PC-9 (cell line): ENCODE results near the gene ATL2. TPM values are rescaled to one million over a fixed set of nuclear protein-coding genes. Genes with fewer than 3 reads are reported as not detected.

ENCODE experiments used
- BruUV-seq: library from RNA; stranded (reverse); fragments of 400-500 nt; replicated peaks from 2 replicates; lab custom pipeline; 2021; lab: Mats Ljungman, UMichigan
- CTCF ChIA-PET: fragments of 300-600 bp; sonication (Branson Sonifier 250); formaldehyde crosslinking; loops from one replicate; lab custom pipeline; 2022; ENCODE audit warnings: antibody characterized with exemption; lab: Charles Lee
- POLR2A ChIA-PET: fragments of 300-600 bp; sonication (Branson Sonifier 250); formaldehyde crosslinking; loops from one replicate; lab custom pipeline; 2022; ENCODE audit warnings: antibody characterized with exemption; ENCODE audit not compliant: unreplicated experiment; lab: Charles Lee
- DNase-seq, 2 experiments: peaks; one replicate each; pipeline versions ENCODE4 v3.0.0 to v3.0.0-alpha.2; 2015 to 2022; ENCODE audit warnings: mixed read lengths in 1 of 2
- H2AFZ ChIP-seq: fragments of 200-600 bp; sonication (generic); 2 replicates; pipeline ENCODE4 v1.8.1; 2017; ENCODE audit warnings: antibody characterized with exemption
- H3F3A ChIP-seq: fragments of 200-600 bp; sonication (generic); 2 replicates; pipeline ENCODE4 v1.8.1; 2017; ENCODE audit warnings: antibody characterized with exemption, mild to moderate bottlenecking, low read depth; ENCODE audit not compliant: insufficient read depth
- H3K27ac ChIP-seq: fragments of 200-600 bp; sonication (generic); 2 replicates; pipeline ENCODE4 v1.6.1; 2016; ENCODE audit warnings: mixed run types
- H3K27me3 ChIP-seq: fragments of 200-600 bp; sonication (generic); 2 replicates; pipeline ENCODE4 v1.6.1; 2016; ENCODE audit warnings: low read depth, mixed run types; ENCODE audit not compliant: insufficient read depth
- H3K36me3 ChIP-seq: fragments of 200-600 bp; sonication (generic); 2 replicates; pipeline ENCODE4 v1.6.1; 2016; ENCODE audit warnings: low read depth, mixed run types
- H3K4me1 ChIP-seq: fragments of 200-600 bp; sonication (generic); replicated peaks from 2 replicates; pipeline ENCODE4 v1.6.1; 2016; ENCODE audit warnings: mixed run types; ENCODE audit not compliant: insufficient read depth
- H3K4me2 ChIP-seq: fragments of 200-600 bp; sonication (generic); 2 replicates; pipeline ENCODE4 v1.6.1; 2017; ENCODE audit warnings: mixed run types
- H3K4me3 ChIP-seq: fragments of 200-600 bp; sonication (generic); 2 replicates; pipeline ENCODE4 v1.6.1; 2016; ENCODE audit warnings: mixed run types
- H3K79me2 ChIP-seq: fragments of 200-600 bp; sonication (generic); 2 replicates; pipeline ENCODE4 v1.6.1; 2017; ENCODE audit warnings: low read depth, mixed run types
- H3K9me2 ChIP-seq: fragments of 200-600 bp; sonication (generic); 2 replicates; pipeline ENCODE4 v1.8.1; 2017; ENCODE audit warnings: mild to moderate bottlenecking; ENCODE audit not compliant: insufficient read depth
- H3K9me3 ChIP-seq: fragments of 200-600 bp; sonication (generic); 2 replicates; pipeline ENCODE4 v1.8.1; 2016; ENCODE audit warnings: low read depth; ENCODE audit not compliant: insufficient read depth
- H4K20me1 ChIP-seq: fragments of 200-600 bp; sonication (generic); 2 replicates; pipeline ENCODE4 v1.8.1; 2017; ENCODE audit not compliant: insufficient read depth
- CTCF ChIP-seq: fragments of 200-600 bp; sonication (generic); conservative IDR thresholded peaks from 2 replicates; pipeline ENCODE4 v1.6.1; 2017; ENCODE audit warnings: mixed run types, antibody characterized with exemption, mild to moderate bottlenecking, moderate library complexity
- EZH2 ChIP-seq: fragments of 200-600 bp; sonication (generic); IDR thresholded peaks from 2 replicates; pipeline ENCODE4 v1.8.0; 2017; ENCODE audit warnings: antibody characterized with exemption, low read depth
- intact Hi-C: fragments of 100-400 bp; cut with micrococcal nuclease; formaldehyde crosslinking; loops from one replicate; pipeline ENCODE4 v1.10.0; 2022; ENCODE audit not compliant: unreplicated experiment
- total RNA-seq: library from RNA; stranded (reverse); gene quantifications from 2 replicates; pipeline ENCODE4 v1.2.3, GENCODE V29; 2021

Gene ATL2
- total RNA-seq, 1 experiment from 2014 or later: 66.4 TPM

- BruUV-seq: no TSS peak
- peaks cover 5% of the 10 kb centered on the region; the same call in 1 of the 2 replicates for H3K9me3 ChIP-seq
Measured at GRCh38 chr2:38263293-38263692, 113.8 kb downstream of the ATL2 start.

GRCh38 chr2:38262069-38262871 lies 114.8 kb downstream of the ATL2 start:
- intact Hi-C loops: no loop called here
- BruUV-seq: no TSS peak
- CTCF ChIA-PET: no interaction called here

More at GRCh38 chr2:38263293-38263692, 113.8 kb downstream of the ATL2 start:
- no peaks in the 10 kb centered on the region for H3K36me3 ChIP-seq
- H3K27ac ChIP-seq: no peak overlapping the region
- H2AFZ ChIP-seq: no peak overlapping the region
- intact Hi-C loops: no loop called here
- no peak for DNase-seq
- H4K20me1 ChIP-seq: no peaks in the 10 kb centered on the region
- H3K27me3 ChIP-seq: no peaks in the 10 kb centered on the region
- no peaks in the 10 kb centered on the region for H3K79me2 ChIP-seq
- H3K4me3 ChIP-seq: no peak overlapping the region
- TF ChIP-seq CTCF (no peak), EZH2 (no peak)
- H3K4me1 ChIP-seq: no peaks in the 10 kb centered on the region; the same call in 1 of the 2 replicates
- no peak overlapping the region for H3K4me2 ChIP-seq
- H3K9me2 ChIP-seq: no peaks in the 10 kb centered on the region
- no peaks in the 10 kb centered on the region for H3F3A ChIP-seq
- POLR2A ChIA-PET: interaction anchor here (0.6 kb wide), 1 partner anchor 1098 kb away, joined by 3 read pairs; no protein-coding TSS in a partner anchor
- CTCF ChIA-PET: no interaction called here

GRCh38 chr2:38261569-38262068 lies 115.5 kb downstream of the ATL2 start:
- ChIA-PET CTCF (no interaction called here), POLR2A (no interaction called here)
- no peak overlapping the region for H3K4me3 ChIP-seq
- H3K4me1 ChIP-seq: no peaks in the 10 kb centered on the region
- H3K27ac ChIP-seq: no peak overlapping the region
- no peak overlapping the region for H3K4me2 ChIP-seq
- no peaks in the 10 kb centered on the region for H3F3A ChIP-seq
- no peak for DNase-seq
- intact Hi-C loops: no loop called here
- TF ChIP-seq EZH2 (no peak), CTCF (no peak)
- H3K27me3 ChIP-seq: no peaks in the 10 kb centered on the region
- BruUV-seq: no TSS peak
- H3K9me3 ChIP-seq: no peaks in the 10 kb centered on the region
- H3K36me3 ChIP-seq: no peaks in the 10 kb centered on the region
- H3K9me2 ChIP-seq: no peaks in the 10 kb centered on the region
- H4K20me1 ChIP-seq: no peaks in the 10 kb centered on the region
- H2AFZ ChIP-seq: no peak overlapping the region
- no peaks in the 10 kb centered on the region for H3K79me2 ChIP-seq

More at GRCh38 chr2:38262069-38262871, 114.8 kb downstream of the ATL2 start:
- TF ChIP-seq EZH2 (no peak), CTCF (no peak)
- Histone ChIP-seq H3K9me2 (no peaks in the 10 kb centered on the region), H2AFZ (no peak overlapping the region), H3K4me2 (no peak overlapping the region), H3K4me1 (no peaks in the 10 kb centered on the region), H3K36me3 (no peaks in the 10 kb centered on the region), H3K9me3 (no peaks in the 10 kb centered on the region), H3K4me3 (no peak overlapping the region), H3K27ac (no peak overlapping the region), H3K27me3 (no peaks in the 10 kb centered on the region), H3K79me2 (no peaks in the 10 kb centered on the region), H4K20me1 (no peaks in the 10 kb centered on the region), H3F3A (no peaks in the 10 kb centered on the region)
- POLR2A ChIA-PET: no interaction called here
- no peak for DNase-seq
